ENCODE measurements around the gene NEK5.
"Not testable (repeated sequence)": the region's sequence is repeated elsewhere in the genome, so short reads cannot be mapped to it uniquely, and the experiment has no call there.

NEK5 gene

DNA sequence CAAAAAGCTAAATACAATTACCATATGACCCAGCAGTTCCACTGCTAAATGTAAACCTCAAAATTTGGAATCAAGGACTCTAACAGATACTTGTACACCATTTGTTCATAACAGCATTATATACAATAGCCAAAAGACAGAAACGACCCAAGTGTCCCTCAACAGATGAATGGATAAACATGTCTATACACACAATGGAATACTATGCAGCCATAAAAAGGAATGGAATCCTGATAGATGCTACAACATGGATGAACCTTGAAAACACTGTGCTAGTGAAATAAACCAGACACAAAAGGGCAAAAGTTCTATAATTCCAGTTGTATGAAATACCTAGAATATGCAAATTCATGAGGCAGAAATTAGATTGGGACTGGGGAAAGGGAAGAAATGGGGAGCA lies 18.4 kb upstream of the NEK5 start:
- no peak for DNase-seq

GRCh38 chr13:52141299-52141698 lies 12.4 kb upstream of the NEK5 start:
- DNase-seq, result no peak

- no peak for DNase-seq
These were observed 8.6 kb upstream of the NEK5 start for GRCh38 chr13:52137489-52137888.

DNA sequence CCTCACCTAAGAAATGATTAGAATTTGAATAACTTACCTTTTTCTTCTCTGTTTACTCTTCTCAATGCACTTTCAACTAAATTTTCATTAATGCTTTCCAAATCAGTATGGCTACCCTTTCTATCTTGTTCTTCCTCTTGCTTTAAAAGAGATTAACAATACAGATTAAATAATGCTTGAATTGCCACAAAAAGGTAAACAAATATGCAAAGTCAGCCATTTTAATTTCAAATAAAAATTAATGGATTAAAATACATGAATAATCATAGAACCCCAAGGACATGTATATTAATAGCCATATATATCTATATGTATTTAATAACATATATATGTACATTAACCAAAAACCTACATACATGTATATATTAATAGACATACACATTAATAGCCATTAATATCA lies 7.9 kb upstream of the NEK5 start:
- no peak for DNase-seq

- no peak for DNase-seq
These were observed 1.8 kb upstream of the NEK5 start for GRCh38 chr13:52130641-52131040.

- peak; percentile 79 for DNase-seq
These were observed 830 bp downstream of the NEK5 start for GRCh38 chr13:52127783-52128702.

DNA sequence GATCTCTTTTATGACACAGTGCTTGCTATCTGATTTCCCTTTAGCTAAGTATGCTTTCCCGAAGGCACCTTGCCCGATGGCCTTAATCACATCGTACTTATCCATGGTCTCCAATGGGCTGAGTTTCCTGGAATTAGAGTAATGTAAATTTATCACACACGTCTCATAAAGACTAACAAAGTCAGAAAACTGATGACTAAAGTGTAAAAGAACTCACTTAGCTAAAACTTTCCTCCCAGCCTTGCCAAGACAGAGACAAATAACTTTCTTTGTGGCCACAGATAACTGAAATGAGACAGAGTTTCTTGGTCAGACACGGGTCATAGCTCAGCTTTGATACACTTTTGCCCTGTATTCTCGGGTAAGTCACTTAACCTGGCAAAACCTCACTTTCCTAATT lies 1.5 kb downstream of the NEK5 start:
- DNase-seq, result no peak

DNA sequence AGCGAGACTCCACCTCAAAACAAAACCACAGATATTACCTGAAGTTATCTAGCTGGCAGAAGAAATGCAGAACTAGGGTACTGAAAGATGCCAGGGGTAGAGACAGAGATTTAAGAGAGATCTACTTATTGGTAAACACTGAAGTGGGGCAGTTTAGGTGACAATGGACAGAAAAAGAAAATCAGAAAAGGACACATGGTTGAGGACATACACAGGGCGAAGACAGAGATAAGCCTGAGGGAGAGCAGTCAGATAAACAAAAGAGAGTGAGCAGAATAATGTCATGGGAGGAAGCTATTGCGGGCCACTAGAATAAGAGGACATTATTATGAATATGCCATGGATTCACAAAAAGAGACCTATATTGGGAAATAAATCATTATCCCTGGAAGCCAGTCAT lies 3.3 kb downstream of the NEK5 start:
- DNase-seq, result no peak

GRCh38 chr13:52118595-52118994 lies 10.3 kb downstream of the NEK5 start:
- no peak for DNase-seq

DNA sequence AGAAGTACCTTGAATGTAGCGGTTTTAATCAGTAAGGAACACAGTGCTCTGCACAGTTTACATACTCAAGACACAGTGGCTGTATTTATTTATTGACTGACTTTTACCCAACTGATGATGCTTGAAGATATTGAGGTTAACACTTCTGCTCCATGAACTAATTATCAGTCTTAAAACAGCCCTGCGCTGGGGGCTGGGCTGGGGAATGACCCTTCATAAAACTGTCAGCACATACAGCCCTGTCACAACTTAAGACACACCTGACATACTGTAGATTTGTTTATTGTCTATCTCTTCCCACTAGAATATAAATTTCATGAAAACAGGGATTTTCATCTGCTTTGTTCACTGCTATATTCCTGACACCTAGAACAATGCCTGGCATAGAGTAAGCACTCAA lies 10.8 kb downstream of the NEK5 start:
- DNase-seq, result no peak

DNA sequence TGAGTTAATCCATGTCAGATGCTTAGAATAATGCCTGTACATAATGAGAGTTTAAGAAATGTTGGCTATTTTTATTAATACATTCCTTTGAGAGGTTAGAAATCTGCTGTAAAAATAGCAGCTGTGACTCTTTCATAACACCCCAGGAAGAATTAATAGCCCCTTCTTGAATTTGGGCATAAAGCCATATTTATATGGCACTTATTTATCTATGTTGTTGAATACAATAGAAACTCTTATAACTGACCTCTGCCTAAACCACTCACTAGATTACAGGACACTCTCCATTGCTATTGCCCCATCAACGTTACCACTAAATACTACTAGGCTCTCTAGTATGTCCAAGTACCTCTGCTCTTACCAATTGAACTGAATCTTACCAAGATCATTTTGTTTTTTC lies 16.3 kb downstream of the NEK5 start:
- DNase-seq, result no peak

DNA sequence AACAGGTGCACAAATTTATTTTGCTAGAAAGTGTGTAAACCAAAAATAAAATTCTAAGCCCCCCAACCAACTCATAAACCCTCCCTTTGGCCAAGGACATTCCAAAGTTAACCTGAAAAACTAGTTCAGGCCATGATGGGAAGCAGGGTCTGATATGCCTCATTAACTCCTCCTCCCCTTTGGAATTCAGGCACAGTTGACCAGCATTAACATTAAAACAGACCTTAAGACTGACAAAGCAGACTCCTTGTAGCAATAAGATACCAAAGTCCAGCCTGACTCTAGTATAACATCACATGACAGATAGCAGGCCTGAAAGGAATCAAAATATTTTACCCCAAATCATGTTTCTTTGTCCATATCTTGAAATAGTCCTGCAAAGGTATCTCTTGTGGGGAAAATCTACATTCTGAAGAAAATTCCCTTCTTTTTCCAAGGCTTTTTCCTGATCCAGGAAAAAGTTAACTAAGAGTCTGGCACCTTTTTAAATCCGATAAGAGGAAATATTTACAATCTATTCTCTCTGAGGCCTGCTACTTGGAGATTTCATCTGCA lies 19.7 kb downstream of the NEK5 start:
- no peak for DNase-seq

DNA sequence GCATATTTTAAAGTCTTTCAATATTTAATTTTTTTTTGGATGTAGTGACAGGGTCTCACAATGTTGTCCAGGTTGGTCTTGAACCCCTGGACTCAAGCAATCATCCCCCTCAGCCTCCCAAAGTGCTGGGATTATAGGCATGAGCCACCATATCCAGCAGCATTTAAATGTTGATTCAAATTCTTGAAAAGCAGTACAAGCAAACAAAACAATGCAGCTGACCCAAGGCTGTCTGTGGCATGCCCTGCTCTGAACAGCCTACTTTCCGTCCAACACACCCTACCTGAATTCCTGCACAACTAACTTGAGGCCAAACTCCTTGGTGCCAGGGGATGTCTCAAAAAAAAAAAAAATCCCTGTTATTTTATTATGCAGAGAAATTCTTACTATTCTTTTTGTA lies 23.0 kb downstream of the NEK5 start:
- DNase-seq, result no peak

- DNase-seq, result no peak
These were observed 24.2 kb downstream of the NEK5 start for GRCh38 chr13:52104624-52105023.

GRCh38 chr13:52103386-52103785 lies 25.5 kb downstream of the NEK5 start:
- DNase-seq, result no peak

DNA sequence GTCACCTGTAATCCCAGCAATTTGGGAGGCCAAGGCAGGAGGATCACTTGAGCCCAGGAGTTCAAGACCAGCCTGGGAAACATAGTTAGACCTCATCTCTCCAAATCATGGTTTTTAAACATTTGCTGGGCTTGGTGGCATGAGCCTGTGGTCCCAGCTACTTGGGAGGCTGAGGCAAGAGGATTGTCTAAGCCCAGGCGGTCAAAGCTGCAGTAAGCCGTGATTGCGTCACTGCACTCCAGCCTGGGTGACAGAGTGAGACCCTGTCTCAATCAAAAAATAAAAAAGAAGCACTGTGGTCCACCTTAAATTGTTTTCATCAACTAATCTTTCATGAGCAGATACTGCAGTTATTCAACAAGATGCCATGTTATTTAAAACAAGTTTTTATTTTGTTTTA lies 26.4 kb downstream of the NEK5 start:
- not testable (repeated sequence) for DNase-seq

DNA sequence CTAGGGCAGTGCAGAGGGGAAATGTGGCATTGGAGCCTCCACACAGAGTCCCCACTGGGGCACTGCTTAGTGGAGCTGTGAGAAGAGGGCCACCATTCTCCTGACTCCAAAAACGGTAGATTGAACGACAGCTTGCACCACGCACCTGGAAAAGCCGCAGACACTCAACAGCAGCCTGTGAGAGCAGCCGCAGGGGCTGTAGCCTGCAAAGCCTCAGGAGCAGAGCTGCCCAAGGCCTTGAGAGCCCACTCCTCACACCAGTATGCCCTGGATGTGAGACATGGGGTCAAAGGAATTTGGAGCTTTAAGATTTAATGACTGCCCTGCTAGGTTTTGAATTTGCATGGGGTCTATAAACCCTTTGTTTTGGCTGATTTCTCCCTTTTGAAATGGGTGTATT lies 31.7 kb downstream of the NEK5 start:
- DNase-seq, result no peak

DNA sequence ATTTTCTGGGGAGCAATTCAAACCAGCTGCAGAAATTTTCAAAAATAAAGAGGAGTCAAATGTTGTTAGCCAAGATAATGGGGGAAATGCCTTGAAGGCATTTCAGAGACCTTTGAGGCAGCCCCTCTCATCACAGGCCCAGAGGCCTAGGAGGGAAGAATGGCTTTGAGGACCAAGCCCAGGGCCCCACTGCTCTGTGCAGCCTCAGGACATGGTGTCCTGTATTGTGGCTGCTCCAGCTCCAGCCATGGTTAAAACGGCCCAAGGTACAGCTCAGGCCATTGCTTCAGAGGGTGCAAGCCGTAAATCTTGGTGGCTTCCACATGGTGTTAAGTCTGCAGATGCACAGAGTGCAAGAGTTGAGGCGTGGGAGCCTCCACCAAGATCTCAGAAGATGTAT lies 32.1 kb downstream of the NEK5 start:
- DNase-seq, result no peak

- DNase-seq, result no peak
These were observed 32.8 kb downstream of the NEK5 start for GRCh38 chr13:52096062-52096461.

- no peak for DNase-seq
These were observed 36.8 kb downstream of the NEK5 start for GRCh38 chr13:52092087-52092486.

- DNase-seq, result no peak
These were observed 37.4 kb downstream of the NEK5 start for GRCh38 chr13:52091473-52091872.

DNA sequence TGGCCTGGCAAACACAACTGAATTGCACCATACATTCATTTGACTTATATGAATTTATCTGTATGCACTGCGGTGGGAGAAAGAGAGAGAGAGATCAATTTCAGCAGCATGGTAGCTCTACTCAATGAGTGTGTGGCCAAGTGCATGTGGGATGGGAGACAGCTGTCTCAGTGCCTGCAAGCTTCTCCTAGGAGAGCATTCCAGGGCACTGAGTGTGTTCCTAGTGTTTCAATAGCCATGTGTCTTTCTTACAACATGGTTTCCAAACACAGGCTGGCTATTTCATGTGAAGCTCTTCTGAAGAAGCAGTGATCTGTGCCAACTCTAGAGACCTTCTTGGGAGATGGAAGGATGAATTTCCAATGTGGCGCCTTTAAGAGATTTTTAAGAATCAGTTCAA lies 43.5 kb downstream of the NEK5 start:
- DNase-seq, result no peak

GRCh38 chr13:52084981-52085380 lies 43.9 kb downstream of the NEK5 start:
- DNase-seq, result not testable (repeated sequence)

DNA sequence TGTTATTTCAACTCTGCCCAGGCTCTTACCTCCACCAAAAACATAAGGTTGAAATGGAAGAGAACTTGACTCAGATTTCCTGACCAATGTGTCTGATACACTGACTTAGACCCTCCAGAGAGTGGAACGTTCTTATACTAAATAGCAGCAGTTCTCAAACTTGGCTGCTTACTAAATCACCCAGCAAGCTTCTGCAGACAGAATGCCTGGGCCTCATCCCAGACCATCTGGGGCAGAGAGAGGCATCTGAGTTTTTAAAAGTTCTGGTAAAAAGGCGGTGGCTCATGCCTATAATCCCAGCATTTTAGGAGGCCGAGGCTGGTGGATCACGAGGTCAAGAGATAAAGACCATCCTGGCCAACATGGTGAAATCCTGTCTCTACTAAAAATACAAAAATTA lies 46.3 kb downstream of the NEK5 start:
- no peak for DNase-seq
